Measurements from ENCODE around the gene DLG2. TPM values are rescaled to one million over a fixed set of nuclear protein-coding genes. Genes with fewer than 3 reads are reported as not detected.
"Not testable (repeated sequence)": the region's sequence is repeated elsewhere in the genome, so short reads cannot be mapped to it uniquely, and the experiment has no call there.

The DLG2 gene
- total RNA-seq, 1 donor from 2014 or later, result 0.17 TPM

DNA sequence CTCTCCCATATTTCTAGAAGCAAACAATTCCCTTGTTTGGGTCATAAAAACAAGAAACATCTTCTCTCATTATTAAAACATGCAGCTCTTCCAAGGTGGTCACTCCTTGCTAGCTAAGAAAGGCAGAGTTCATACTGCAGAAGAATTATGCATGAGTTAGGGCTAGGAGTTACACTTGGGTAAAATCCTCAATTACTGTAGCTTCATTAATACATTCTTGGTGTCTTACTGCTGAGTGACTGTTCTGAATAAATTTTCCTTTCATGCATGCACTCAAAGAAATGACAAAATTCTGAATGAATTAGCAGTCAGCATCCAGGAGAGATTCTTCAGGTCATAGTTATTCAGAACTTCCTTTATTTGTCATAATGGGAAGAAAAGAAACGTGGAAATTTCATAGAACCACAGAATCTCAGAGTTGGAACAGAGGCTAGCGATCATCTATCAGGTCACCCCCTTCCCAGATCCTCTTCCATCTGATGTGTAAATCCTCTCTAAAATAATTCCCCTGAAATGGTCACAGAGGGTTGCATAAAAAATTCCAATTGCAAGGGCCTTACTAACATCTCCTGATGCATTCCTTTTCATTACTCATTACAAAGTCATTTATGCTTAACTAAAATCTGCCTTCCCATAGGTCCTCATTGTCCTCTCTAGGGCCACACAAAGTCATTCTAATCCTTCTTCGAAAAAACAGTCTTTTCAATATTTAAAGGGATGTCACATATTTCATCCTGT is 771.5 kb downstream of the DLG2 start:
- TF ChIP-seq, protein P1, sequence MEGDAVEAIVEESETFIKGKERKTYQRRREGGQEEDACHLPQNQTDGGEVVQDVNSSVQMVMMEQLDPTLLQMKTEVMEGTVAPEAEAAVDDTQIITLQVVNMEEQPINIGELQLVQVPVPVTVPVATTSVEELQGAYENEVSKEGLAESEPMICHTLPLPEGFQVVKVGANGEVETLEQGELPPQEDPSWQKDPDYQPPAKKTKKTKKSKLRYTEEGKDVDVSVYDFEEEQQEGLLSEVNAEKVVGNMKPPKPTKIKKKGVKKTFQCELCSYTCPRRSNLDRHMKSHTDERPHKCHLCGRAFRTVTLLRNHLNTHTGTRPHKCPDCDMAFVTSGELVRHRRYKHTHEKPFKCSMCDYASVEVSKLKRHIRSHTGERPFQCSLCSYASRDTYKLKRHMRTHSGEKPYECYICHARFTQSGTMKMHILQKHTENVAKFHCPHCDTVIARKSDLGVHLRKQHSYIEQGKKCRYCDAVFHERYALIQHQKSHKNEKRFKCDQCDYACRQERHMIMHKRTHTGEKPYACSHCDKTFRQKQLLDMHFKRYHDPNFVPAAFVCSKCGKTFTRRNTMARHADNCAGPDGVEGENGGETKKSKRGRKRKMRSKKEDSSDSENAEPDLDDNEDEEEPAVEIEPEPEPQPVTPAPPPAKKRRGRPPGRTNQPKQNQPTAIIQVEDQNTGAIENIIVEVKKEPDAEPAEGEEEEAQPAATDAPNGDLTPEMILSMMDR (conservative IDR thresholded peaks at IDR 0.05; ENCODE audit: low read depth, low read length), result no peak
- no peak overlapping the region for H3K4me3 ChIP-seq (ENCODE audit: low read depth, low read length)
- peak; percentile 50 for DNase-seq (ENCODE audit: low read depth)

DNA sequence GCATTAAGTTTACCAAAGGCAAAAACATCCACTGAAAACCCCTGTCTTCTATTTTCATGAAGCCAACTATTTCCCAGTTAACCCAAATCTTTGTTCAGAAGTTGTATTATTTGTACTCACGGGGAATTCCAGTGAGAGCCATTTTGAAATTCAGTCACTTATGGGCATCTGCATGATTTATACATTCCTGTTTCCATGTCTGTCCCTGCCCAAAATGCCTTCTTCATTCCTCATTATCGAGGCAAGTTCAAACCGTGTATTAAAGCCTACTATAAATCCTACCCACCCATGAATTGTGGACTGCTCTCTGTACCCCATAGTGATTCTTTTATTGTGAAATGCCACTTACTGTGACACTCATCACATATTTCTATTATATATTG is 772.7 kb downstream of the DLG2 start:
- H3K4me3 ChIP-seq (ENCODE audit: low read depth, low read length), result no peak overlapping the region
- TF ChIP-seq, protein P1 (conservative IDR thresholded peaks at IDR 0.05; ENCODE audit: low read depth, low read length), result no peak
- no peak for DNase-seq (ENCODE audit: low read depth)

DNA sequence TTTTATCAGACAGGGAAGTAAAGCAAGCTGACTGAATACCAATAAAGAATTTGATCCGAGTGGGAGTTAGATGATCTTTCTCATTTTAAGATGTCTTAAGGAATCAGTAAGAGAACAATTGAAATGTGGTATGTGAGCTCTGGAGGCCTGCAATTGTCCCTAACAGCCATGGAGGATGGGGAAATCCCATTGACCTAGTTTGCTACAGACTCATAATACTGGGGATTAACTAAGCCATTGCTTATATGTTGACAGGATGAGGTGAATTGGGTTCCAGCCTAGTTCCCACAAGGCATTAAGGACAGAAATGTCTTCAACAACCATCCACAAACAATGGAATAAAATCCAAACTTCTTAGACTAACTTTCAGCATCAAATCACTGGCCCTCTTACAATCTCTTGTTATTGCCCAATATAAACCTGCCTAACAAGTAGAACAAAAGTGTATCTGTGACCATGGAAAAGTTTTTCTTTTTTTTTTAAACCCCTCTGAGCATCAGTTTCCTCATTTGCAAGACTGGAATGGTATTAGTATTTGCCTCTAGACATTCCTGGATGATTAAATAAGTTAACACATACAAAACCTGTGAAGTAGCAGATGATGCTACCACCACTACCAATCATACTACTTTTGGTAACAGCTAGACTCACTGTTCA is 773.2 kb downstream of the DLG2 start:
- DNase-seq (ENCODE audit: low read depth), result no peak

DNA sequence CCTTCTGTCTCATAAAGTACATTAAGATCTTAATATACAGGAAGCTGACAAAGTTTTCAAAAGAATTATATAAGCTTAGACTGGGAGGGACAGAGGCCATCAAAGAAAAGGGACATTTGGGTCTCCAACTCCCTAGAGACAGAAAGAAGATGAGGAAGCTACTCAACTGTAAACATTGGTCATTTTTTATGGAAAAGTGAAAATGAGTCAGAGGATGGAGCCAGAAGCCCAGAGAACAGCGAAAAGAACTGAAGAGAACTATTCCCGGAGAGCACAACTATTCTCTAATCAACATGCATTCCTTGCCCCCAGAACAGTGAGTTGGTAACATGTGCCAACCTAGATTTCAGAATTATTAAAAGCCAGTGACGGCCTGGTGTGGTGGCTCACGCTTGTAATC is 779.3 kb downstream of the DLG2 start:
- DNase-seq (ENCODE audit: low read depth), result no peak
- TF ChIP-seq, protein P1 (conservative IDR thresholded peaks at IDR 0.05; ENCODE audit: low read depth, low read length), result no peak
- H3K4me3 ChIP-seq (ENCODE audit: low read depth, low read length), result no peak overlapping the region

More for the DNA sequence above, 773.2 kb downstream of the DLG2 start:
- TF ChIP-seq, protein P1 (conservative IDR thresholded peaks at IDR 0.05; ENCODE audit: low read depth, low read length), result no peak
- no peak overlapping the region for H3K4me3 ChIP-seq (ENCODE audit: low read depth, low read length)

DNA sequence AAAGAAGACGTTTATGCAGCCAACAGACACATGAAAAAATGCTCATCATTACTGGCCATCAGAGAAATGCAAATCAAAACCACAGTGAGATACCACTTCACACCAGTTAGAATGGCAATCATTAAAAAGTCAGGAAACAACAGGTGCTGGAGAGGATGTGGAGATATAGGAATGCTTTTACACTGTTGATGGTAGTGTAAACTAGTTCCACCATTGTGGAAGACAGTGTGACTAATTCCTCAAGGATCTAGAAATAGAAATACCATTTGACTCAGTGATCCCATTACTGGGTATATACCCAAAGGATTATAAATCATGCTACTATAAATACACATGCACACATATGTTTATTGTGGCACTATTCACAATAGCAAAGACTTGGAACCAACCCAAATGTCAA is 786.9 kb downstream of the DLG2 start:
- not testable (repeated sequence) for H3K4me3 ChIP-seq (ENCODE audit: low read depth, low read length); DNase-seq (ENCODE audit: low read depth)

DNA sequence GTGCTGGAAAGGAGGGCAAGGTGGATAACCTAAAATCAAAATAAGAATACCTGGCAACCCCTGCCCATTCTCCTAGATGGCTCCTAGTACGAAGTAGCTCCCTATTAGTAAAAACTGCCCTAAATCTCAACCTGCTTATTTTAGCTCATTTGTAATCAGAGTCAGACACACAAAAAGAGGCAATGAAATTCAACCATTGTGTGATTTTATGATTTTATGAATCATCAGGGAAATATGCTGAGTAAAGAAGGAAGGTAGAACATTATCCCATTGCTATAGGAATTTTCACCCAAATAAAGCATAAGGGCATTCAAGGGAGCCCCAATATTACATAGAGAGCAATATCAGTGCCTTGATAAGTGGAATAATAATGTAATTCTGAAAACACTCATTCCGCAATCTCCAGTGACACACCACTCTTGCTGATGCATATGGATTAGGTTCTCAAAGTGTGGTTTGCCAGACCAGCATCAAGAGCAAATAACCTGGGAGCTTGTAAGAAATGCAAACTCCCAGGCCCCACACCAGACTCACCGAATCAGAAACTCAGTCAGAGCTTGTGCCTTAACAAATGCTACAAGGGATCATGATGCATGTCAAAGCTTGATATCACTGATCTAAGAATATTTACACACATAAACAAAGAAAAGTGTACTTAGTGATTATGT is 789.6 kb downstream of the DLG2 start:
- TF ChIP-seq, protein P1 (conservative IDR thresholded peaks at IDR 0.05; ENCODE audit: low read depth, low read length), result no peak

DNA sequence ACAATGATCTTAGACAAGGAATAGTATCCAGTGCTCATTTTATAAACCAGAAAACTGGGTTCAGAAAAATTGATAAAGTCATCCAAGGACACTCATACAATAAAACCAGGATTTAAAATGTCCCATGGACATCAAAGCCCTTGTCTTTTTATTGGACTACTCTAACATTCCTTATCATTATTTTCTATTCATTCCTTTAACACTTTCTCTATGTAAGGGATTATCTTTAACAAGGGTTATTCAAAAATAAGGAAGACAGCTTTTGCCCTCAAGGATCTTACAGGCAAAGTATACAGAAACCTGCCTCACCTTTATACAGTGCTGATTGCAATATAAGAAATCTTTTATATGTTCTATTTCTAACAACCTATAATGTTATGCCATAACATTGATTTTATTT is 790.8 kb downstream of the DLG2 start:
- no peak overlapping the region for H3K4me3 ChIP-seq (ENCODE audit: low read depth, low read length)
- TF ChIP-seq, protein P1 (conservative IDR thresholded peaks at IDR 0.05; ENCODE audit: low read depth, low read length), result no peak
- DNase-seq (ENCODE audit: low read depth), result no peak

More for the DNA sequence above, 789.6 kb downstream of the DLG2 start:
- H3K4me3 ChIP-seq (ENCODE audit: low read depth, low read length), result no peak overlapping the region
- no peak for DNase-seq (ENCODE audit: low read depth)

Data from epithelial cell of proximal tubule (primary cell).